Heart left ventricle (tissue), 16 donors: ENCODE measurements around the gene PCLO. TPM values are rescaled to one million over a fixed set of nuclear protein-coding genes. Genes with fewer than 3 reads are reported as not detected.

ENCODE experiments used
- ATAC-seq, 4 donors: fragments of 200-7000 bp; cut with Tn5 transposase; one replicate each; pipeline ENCODE4 v1.9.1; 2020 to 2022; ENCODE audit warnings: moderate library complexity in 4 of 4, mild to moderate bottlenecking in 3 of 4, moderate number of reproducible peaks in 1 of 4
- DNase-seq, 5 donors: peaks; one replicate each; pipeline ENCODE4 v3.0.0-alpha.2; 2020
- H3K27ac ChIP-seq, 12 donors: fragments of 200-600 bp; sonication (generic) in 4 of 12; one replicate each; pipeline versions ENCODE4 v1.5.0 to v1.8.0; 2016 to 2022; ENCODE audit warnings: mild to moderate bottlenecking in 2 of 12
- H3K27me3 ChIP-seq, 9 donors: fragments of 200-600 bp; sonication (generic) in 2 of 9; one replicate each; pipeline versions ENCODE4 v1.5.1 to v1.8.0; 2016 to 2022; ENCODE audit warnings: mild to moderate bottlenecking in 3 of 9
- H3K36me3 ChIP-seq, 9 donors: fragments of 200-600 bp; sonication (generic) in 2 of 9; one replicate each; pipeline versions ENCODE4 v1.5.0 to v1.8.0; 2018 to 2022; ENCODE audit warnings: mild to moderate bottlenecking in 2 of 9
- H3K4me1 ChIP-seq, 12 donors: fragments of 200-600 bp; sonication (generic) in 4 of 12; one replicate each; pipeline versions ENCODE4 v1.5.0 to v1.8.0; 2016 to 2022; ENCODE audit warnings: mild to moderate bottlenecking in 3 of 12
- H3K4me3 ChIP-seq, 12 donors: fragments of 200-600 bp; sonication (generic) in 4 of 12; one replicate each; pipeline versions ENCODE4 v1.5.0 to v1.8.0; 2017 to 2022; ENCODE audit warnings: mild to moderate bottlenecking in 9 of 12, moderate library complexity in 4 of 12
- H3K9me3 ChIP-seq, 12 donors: fragments of 200-600 bp; sonication (generic) in 4 of 12; one replicate each; pipeline versions ENCODE4 v1.5.0 to v1.8.0; 2016 to 2022; ENCODE audit warnings: mild to moderate bottlenecking in 1 of 12
- POLR2A ChIP-seq, 2 donors: fragments of 450-650 bp; IDR thresholded peaks; one replicate each; pipeline ENCODE4 v1.6.1; 2017; ENCODE audit warnings: antibody characterized with exemption in 2 of 2, mild to moderate bottlenecking in 2 of 2, moderate library complexity in 2 of 2
- WGBS, 4 donors: extraction: QIAGEN DNeasy Blood & Tissue Kit in 2 of 4; methylation state at CpG; one replicate each; pipeline versions ENCODE4 v1.1.5 to v1.1.7; 2013 to 2018; 5-methylcytosine and 5-hydroxymethylcytosine counted together
- intact Hi-C, 10 donors: fragments of 100-400 bp; cut with DNase I; formaldehyde crosslinking; loops; one replicate each; pipeline versions ENCODE4 v1.11.1 to v1.14.2; 2022
- polyA plus RNA-seq, 2 donors: library from polyadenylated mRNA; stranded (reverse); fragments of 200-250 nt; gene quantifications; one replicate each; pipeline ENCODE4 v1.2.3, GENCODE V29; 2013
- total RNA-seq, 9 donors: library from RNA; depleted of rRNA in 2 of 9; stranded (reverse); fragments of >200 nt in 2 of 9; fragmentation: NEBNext Ultra II Directional in 3 of 9; extraction: Animal tissue kit (Norgen Biotek cat#: 25700) in 3 of 9; gene quantifications; one replicate each; pipeline versions ENCODE4 v1.1.0 to v1.2.4, GENCODE V29; 2016 to 2023
- TF ChIP-seq, protein P1 (sequence below), 12 donors: fragments of 200-600 bp; sonication (generic) in 4 of 12; IDR thresholded peaks; one replicate each; pipeline versions ENCODE4 v1.5.0 to v1.8.0; 2018 to 2022; ENCODE audit warnings: antibody characterized with exemption in 12 of 12, mild to moderate bottlenecking in 5 of 12
- donor health status: ischemic (EF 13 %, LVEDD 7.1; RV severe dilation, severe dysfunction).
- donor health status: healthy with polysubstance abuse.
- donor health status: DM: no; HTN: yes; CAD: no.
- donor health status: DM: no; HTN: no; CAD: no.
- donor health status: ischemic (EF 25% LVEDD 6.9; RV normal size, moderate dysfunction).
- donor health status: ischemic (EF 25% LVEDD 5.7; RV mildly dilated, moderate dysfunction).
- donor health status: healthy.
- donor health status: DM: yes; HTN: yes; CAD: no.
- donor health status: ischemic (EF 35%, LVEDD 5.7; RV mildly dilated, moderate dysfunction).
- donor health status: nonischemic (EF 11% LVEDD 7.7; RV severe dilation, severe dysfunction).
- donor health status: DM: yes; HTN: yes; CAD: no.
- donor health status: PGD.
- donor health status: ischemic (EF 29% LVEDD 5.4; RV normal size, mild dysfunction).
- donor health status: nonischemic (EF 23%, LVEDD 6.1; RV moderate dilation, normal function).

Gene PCLO
- total and polyA plus RNA-seq, 11 donors, result 0.21 to 9.3 (median 2.9) TPM

DNA sequence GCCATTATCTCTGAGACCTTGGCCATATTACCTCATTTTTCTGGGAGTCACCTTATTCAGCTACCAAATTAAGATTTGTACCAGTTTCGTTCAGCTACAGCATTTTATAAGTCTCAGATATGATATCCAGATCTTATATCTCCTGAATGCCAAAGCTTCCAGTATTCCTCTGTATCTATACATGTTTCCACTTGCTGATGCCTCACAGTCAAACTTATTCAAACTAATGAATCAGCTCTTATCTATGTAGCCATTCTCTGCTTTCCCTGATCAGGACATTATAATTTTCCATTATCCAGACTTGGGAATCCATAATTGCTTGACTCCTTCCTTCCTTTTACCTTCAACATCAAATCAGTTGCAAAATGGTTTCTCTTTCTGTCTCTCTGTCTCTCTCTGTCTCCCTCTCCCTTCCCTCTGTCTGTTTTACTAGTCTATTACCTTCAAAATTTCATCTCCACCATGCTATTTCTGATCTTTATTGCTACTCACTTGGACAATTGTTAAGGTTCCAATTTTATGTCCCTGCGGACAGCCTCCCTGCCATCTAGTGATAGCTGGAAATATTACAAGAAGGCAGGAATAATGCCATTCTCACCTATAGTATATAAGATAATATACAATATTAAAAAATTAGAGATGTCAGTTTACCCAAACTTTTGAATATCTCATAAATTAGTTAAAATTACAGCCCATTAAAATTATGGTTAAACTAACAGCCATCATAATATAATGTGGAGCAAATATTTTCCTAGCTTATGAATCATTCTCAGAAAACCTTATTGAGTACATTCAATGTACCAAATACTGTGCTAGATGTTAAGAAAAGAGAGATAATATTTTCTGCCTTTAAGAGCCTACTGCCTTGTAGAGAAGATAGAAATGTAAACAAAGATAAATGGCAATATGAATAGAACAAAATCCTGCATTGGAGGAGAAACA lies 89.8 kb downstream of the PCLO start:
- H3K36me3 ChIP-seq, result no peaks in the 10 kb centered on the region
- H3K4me1 ChIP-seq, result no peaks in the 10 kb centered on the region
- TF ChIP-seq, protein P1, sequence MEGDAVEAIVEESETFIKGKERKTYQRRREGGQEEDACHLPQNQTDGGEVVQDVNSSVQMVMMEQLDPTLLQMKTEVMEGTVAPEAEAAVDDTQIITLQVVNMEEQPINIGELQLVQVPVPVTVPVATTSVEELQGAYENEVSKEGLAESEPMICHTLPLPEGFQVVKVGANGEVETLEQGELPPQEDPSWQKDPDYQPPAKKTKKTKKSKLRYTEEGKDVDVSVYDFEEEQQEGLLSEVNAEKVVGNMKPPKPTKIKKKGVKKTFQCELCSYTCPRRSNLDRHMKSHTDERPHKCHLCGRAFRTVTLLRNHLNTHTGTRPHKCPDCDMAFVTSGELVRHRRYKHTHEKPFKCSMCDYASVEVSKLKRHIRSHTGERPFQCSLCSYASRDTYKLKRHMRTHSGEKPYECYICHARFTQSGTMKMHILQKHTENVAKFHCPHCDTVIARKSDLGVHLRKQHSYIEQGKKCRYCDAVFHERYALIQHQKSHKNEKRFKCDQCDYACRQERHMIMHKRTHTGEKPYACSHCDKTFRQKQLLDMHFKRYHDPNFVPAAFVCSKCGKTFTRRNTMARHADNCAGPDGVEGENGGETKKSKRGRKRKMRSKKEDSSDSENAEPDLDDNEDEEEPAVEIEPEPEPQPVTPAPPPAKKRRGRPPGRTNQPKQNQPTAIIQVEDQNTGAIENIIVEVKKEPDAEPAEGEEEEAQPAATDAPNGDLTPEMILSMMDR (IDR thresholded peaks at IDR 0.05), result peak in 3 of 12 donors; percentile 15 to 17 (median 16)
- TF ChIP-seq POLR2A (IDR thresholded peaks at IDR 0.05), result no peak
- H3K27ac ChIP-seq, result no peak overlapping the region
- no peaks in the 10 kb centered on the region for H3K9me3 ChIP-seq
- H3K27me3 ChIP-seq, result no peaks in the 10 kb centered on the region
- DNase-seq (no peak), ATAC-seq (no peak)
- WGBS, 4 donors, result 58 to 73% (median 64%) methylated on average over 2 of the region's 2 CpGs
- no peak overlapping the region for H3K4me3 ChIP-seq
- intact Hi-C loops, result loop anchor here in 1 of 10 donors (10.0 kb wide), 1 partner anchor 258 kb away; no protein-coding TSS in a partner anchor

DNA sequence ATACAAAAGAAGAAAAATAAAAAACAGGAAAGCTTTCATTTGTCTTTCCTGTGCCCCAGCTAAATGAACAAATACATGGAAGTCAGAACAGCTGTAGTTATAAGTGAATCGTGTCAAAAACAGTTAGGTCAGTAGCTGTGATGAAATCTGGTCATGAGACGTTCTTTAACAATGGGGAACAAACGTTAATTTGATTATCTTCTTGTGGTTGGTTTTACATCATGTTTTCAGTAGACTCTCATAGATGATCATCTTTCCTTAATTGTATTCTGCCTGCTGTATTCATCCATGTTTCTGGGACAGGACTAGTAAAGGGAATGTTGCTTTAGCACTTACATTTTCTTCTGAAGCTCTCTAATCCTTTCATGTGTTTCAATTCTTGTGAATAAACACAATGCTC lies 97.0 kb downstream of the PCLO start:
- Histone ChIP-seq H3K4me1 (no peaks in the 10 kb centered on the region), H3K9me3 (no peaks in the 10 kb centered on the region), H3K36me3 (no peaks in the 10 kb centered on the region), H3K4me3 (no peak overlapping the region), H3K27ac (no peak overlapping the region), H3K27me3 (no peaks in the 10 kb centered on the region)
- intact Hi-C loops, result loop anchor here in 1 of 10 donors (10.0 kb wide), 1 partner anchor 51 kb away; no protein-coding TSS in a partner anchor
- DNase-seq (no peak), ATAC-seq (no peak)
- TF ChIP-seq, protein P1 (IDR thresholded peaks at IDR 0.05), result no peak
- TF ChIP-seq POLR2A (IDR thresholded peaks at IDR 0.05), result no peak
- 27 to 50% (median 44%) methylated on average over 3 of the region's 3 CpGs for WGBS, 4 donors

GRCh38 chr7:83060218-83060617 lies 102.5 kb downstream of the PCLO start:
- ATAC-seq, result peak; percentile 90 to 98 (median 94)
- no peaks in the 10 kb centered on the region for H3K27me3 ChIP-seq
- no peak overlapping the region for H3K27ac ChIP-seq
- intact Hi-C loops, result loop anchor here in 1 of 10 donors (10.0 kb wide), 1 partner anchor 45 kb away; no protein-coding TSS in a partner anchor
- H3K36me3 ChIP-seq, result no peaks in the 10 kb centered on the region
- no peak overlapping the region for H3K4me3 ChIP-seq
- DNase-seq, result peak; percentile 7 to 37 (median 21)
- H3K4me1 ChIP-seq, result peaks cover 0 to 10% (median 0%) of the 10 kb centered on the region in 12 donors
- no peak for TF ChIP-seq POLR2A (IDR thresholded peaks at IDR 0.05)
- TF ChIP-seq, protein P1 (IDR thresholded peaks at IDR 0.05), result no peak
- H3K9me3 ChIP-seq, result no peaks in the 10 kb centered on the region

- no peak overlapping the region for H3K27ac ChIP-seq
- intact Hi-C loops, result no loop called here
- peaks cover 0 to 10% (median 0%) of the 10 kb centered on the region in 12 donors for H3K4me1 ChIP-seq
- no peaks in the 10 kb centered on the region for H3K9me3 ChIP-seq
- no peaks in the 10 kb centered on the region for H3K36me3 ChIP-seq
- H3K4me3 ChIP-seq, result no peak overlapping the region
- DNase-seq (no peak), ATAC-seq (no peak)
- TF ChIP-seq, protein P1 (IDR thresholded peaks at IDR 0.05), result no peak
- no peak for TF ChIP-seq POLR2A (IDR thresholded peaks at IDR 0.05)
- 83 to 93% (median 92%) methylated on average over 5 of the region's 5 CpGs for WGBS, 4 donors
- no peaks in the 10 kb centered on the region for H3K27me3 ChIP-seq
Measured at GRCh38 chr7:83058667-83059066, 104.0 kb downstream of the PCLO start.
